ENCODE data around the gene CIITA.
A peak's percentile ranks its signal among the peaks of the same experiment; 100 is the strongest.

Gene CIITA

GRCh38 chr16:10865991-10866966 is 10.7 kb upstream of the CIITA start:
- no peaks in the 10 kb centered on the region for H3K9me3 Mint-ChIP-seq
- no peaks in the 10 kb centered on the region for H3K36me3 Mint-ChIP-seq (ENCODE audit: insufficient read depth)
- H3K4me1 Mint-ChIP-seq (ENCODE audit: low read depth in 2 of 2) = peaks cover 34 to 35% of the 10 kb centered on the region in 2 donors
- no peak overlapping the region for H3K4me3 Mint-ChIP-seq
- no peak overlapping the region for H3K27ac Mint-ChIP-seq
- no peaks in the 10 kb centered on the region for H3K27me3 Mint-ChIP-seq
- ATAC-seq (replicated peaks) = no peak
- no peak for DNase-seq

DNA sequence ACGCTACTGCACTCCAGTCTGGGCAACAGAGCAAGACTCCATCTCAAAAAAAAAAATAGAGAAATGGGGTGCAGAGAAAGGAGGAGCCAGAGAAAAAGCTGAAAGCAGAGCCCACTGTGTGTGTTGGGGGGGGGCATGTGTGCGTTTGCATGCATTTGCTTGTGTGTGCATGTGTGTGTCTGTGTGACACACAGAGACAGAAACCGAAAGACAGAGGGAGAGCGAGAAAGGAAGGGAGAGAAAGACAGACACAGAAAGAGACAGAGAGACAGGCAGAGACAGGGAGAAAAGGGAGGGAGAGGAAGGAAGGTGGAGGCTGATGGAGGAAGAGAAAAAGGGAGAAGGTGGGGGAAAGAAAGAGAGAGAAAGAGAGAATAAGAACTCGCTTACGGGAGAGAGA is 9.8 kb upstream of the CIITA start:
- Mint-ChIP-seq H3K4me3 (no peak overlapping the region), H3K27ac (peak overlapping the region in 1 of 2 donors; percentile 2)
- no peak for ATAC-seq (replicated peaks)

GRCh38 chr16:10868104-10868595 is 8.9 kb upstream of the CIITA start:
- H3K36me3 Mint-ChIP-seq (ENCODE audit: insufficient read depth) = no peaks in the 10 kb centered on the region
- H3K27ac Mint-ChIP-seq = peak overlapping the region in 1 of 2 donors; percentile 79
- no peak for DNase-seq
- H3K27me3 Mint-ChIP-seq = no peaks in the 10 kb centered on the region
- peak overlapping the region; percentile 56 to 73 for H3K4me3 Mint-ChIP-seq
- no peaks in the 10 kb centered on the region for H3K9me3 Mint-ChIP-seq
- no peak for ATAC-seq (replicated peaks)
- H3K4me1 Mint-ChIP-seq (ENCODE audit: low read depth in 2 of 2) = peaks cover 42 to 50% of the 10 kb centered on the region in 2 donors

More for the DNA sequence above, 9.8 kb upstream of the CIITA start:
- DNase-seq = no peak
- Mint-ChIP-seq H3K4me1 (ENCODE audit: low read depth in 2 of 2) (peaks cover 42 to 44% of the 10 kb centered on the region in 2 donors), H3K27me3 (no peaks in the 10 kb centered on the region), H3K36me3 (ENCODE audit: insufficient read depth) (no peaks in the 10 kb centered on the region), H3K9me3 (no peaks in the 10 kb centered on the region)

DNA sequence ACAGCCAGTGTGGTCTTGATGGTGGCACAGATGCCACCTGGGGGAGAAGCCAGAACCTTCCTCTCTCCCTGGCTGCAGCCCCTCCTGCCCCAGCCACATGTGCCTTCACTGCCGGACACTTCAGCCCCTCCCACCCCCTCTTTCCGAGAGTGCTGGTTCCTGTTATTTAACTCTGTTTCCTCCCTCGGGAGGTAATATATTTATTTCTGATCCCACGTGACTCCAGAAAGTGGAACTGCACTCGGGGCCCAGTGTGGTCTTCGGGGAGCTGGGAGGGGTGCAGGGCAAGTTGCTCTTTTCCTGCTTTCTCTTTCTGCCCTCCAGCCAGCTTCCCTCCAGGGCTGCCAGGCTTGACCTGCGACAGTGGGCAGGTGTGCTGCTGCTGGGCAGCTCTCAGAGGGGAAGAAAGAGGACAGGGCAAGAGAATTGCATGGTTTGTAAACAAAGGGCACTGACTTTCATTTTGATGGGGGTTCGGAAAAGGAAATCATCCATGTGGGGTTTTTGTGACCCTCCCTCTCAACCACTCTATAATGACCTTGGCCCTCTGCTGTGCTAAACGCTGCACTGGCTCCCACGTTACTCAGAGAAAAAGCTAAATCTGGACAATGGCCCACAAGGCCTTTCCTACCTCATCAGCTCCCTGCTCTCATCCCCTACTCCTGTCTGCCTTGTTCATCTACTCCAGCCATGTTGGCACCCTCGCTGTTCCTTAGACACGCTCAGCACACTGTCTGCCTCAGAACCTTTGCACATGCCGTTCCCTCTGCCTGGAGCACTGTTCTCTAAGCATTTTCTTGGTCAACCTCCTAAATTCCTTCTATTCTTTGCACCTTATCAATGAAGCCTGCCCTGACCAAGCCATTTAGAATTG is 8.2 kb upstream of the CIITA start:
- H3K27ac Mint-ChIP-seq = peak overlapping the region; percentile 62 to 79
- DNase-seq (no peak), ATAC-seq (replicated peaks) (peak; percentile 16)
- H3K36me3 Mint-ChIP-seq (ENCODE audit: insufficient read depth) = no peaks in the 10 kb centered on the region
- peaks cover 42 to 50% of the 10 kb centered on the region in 2 donors for H3K4me1 Mint-ChIP-seq (ENCODE audit: low read depth in 2 of 2)
- peak overlapping the region; percentile 56 to 73 for H3K4me3 Mint-ChIP-seq
- no peaks in the 10 kb centered on the region for H3K9me3 Mint-ChIP-seq
- H3K27me3 Mint-ChIP-seq = no peaks in the 10 kb centered on the region

- Mint-ChIP-seq H3K27me3 (no peaks in the 10 kb centered on the region), H3K36me3 (ENCODE audit: insufficient read depth) (no peaks in the 10 kb centered on the region), H3K4me3 (peak overlapping the region; percentile 47 to 55), H3K27ac (peak overlapping the region; percentile 79 to 92), H3K9me3 (no peaks in the 10 kb centered on the region), H3K4me1 (ENCODE audit: low read depth in 2 of 2) (peaks cover 45 to 55% of the 10 kb centered on the region in 2 donors)
- DNase-seq = no peak
- peak; percentile 18 for ATAC-seq (replicated peaks)
Measured at GRCh38 chr16:10870137-10870776, 6.7 kb upstream of the CIITA start.

DNA sequence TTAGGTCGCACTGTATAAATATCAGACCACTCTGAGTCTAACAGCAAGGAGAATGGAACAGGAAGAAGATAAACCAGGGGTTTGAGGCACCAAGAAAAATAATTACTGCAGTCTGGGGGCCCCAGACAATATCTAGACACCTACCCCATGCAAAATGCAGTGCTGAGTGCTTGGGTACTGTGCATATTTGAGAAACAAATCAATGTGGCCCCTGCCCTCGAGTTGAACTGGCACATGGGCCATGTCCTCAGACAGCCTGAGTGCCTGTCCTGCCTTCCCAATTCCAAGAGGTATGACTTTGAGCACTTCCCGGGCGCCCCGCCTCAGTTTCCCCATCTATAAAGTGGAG is 6.2 kb upstream of the CIITA start:
- Mint-ChIP-seq H3K27me3 (no peaks in the 10 kb centered on the region), H3K4me1 (ENCODE audit: low read depth in 2 of 2) (peaks cover 45 to 60% of the 10 kb centered on the region in 2 donors)

DNA sequence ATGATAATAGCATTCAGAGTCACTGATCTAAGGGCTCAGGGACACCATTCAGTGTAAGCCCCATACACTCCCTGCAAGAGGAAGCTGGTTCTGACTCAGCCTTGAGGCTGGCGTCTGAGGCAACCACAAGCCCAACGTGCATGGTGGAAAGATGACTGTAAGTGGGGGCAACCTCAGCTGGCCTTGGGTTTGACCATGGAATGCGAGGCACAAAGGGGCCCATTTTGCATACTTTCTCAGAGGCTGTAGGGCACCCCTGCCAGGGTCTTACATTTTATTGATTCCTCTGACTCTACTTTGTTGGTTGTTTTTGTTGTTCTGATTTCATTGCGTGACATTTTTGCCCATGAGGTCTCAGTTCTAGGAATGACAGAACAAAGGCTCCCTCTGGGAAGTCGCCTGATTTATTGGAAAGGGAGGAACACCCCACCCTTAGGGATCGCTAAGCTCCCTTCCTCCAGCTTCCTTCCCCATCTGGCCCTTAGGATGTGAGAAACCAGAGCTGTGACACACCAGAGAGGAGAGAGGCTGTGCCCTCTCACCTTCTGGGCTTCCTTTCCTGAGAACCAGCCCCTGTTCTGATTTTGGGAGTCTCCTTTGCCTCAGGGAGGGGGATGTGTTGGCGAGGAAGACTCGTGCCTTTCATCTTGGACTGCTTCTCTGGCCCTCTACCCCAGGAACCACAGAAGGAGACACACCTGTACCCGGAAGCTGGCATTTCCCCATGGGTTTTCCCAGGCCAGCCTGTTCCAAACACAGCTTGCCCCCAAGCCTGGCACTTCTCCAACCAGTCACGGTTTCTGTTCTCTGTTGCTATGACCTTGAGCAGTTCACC is 5.6 kb upstream of the CIITA start:
- peak overlapping the region; percentile 79 to 92 for H3K27ac Mint-ChIP-seq
- DNase-seq (peak; percentile 30 to 33 (median 31)), ATAC-seq (replicated peaks) (peak; percentile 93)
- peak overlapping the region; percentile 47 to 55 for H3K4me3 Mint-ChIP-seq
- no peaks in the 10 kb centered on the region for H3K9me3 Mint-ChIP-seq
- peaks cover 49 to 65% of the 10 kb centered on the region in 2 donors for H3K4me1 Mint-ChIP-seq (ENCODE audit: low read depth in 2 of 2)
- H3K36me3 Mint-ChIP-seq (ENCODE audit: insufficient read depth) = no peaks in the 10 kb centered on the region
- no peaks in the 10 kb centered on the region for H3K27me3 Mint-ChIP-seq

More for the DNA sequence above, 6.2 kb upstream of the CIITA start:
- ATAC-seq (replicated peaks) = peak; percentile 16
- peak overlapping the region; percentile 47 to 55 for H3K4me3 Mint-ChIP-seq
- H3K27ac Mint-ChIP-seq = peak overlapping the region; percentile 79 to 92
- no peaks in the 10 kb centered on the region for H3K36me3 Mint-ChIP-seq (ENCODE audit: insufficient read depth)
- H3K9me3 Mint-ChIP-seq = no peaks in the 10 kb centered on the region
- DNase-seq = no peak

DNA sequence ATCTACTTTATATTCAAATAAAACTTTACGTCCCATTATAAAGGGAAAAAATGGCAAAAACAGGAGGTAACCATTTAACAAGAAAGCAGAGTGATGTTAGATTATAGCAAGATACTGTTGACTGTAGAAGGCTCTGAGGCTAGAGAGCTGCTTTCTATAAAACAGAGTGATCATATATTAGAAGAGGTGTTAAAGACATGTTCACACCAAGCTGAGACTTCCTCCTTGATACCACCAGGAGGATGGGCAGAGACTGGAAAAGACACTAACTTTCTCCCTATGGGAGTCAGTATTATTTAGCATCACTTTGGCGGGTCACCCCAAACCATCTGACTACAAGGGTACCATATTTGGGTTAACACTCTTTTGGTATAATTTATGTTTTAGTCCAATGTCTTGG is 687 bp upstream of the CIITA start:
- Mint-ChIP-seq H3K4me1 (ENCODE audit: low read depth in 2 of 2) (peaks cover 61 to 68% of the 10 kb centered on the region in 2 donors), H3K9me3 (no peaks in the 10 kb centered on the region), H3K36me3 (ENCODE audit: insufficient read depth) (peaks cover 4% of the 10 kb centered on the region), H3K27ac (peak overlapping the region; percentile 88 to 93), H3K27me3 (no peaks in the 10 kb centered on the region), H3K4me3 (peak overlapping the region; percentile 97 to 99)
- ATAC-seq (replicated peaks) = peak; percentile 40
- DNase-seq = no peak

GRCh38 chr16:10877472-10877946 is 507 bp downstream of the CIITA start:
- peak overlapping the region; percentile 97 to 99 for H3K4me3 Mint-ChIP-seq
- no peaks in the 10 kb centered on the region for H3K9me3 Mint-ChIP-seq
- no peaks in the 10 kb centered on the region for H3K27me3 Mint-ChIP-seq
- peak overlapping the region; percentile 88 to 93 for H3K27ac Mint-ChIP-seq
- ATAC-seq (replicated peaks) (no peak), DNase-seq (no peak)
- peaks cover 58 to 65% of the 10 kb centered on the region in 2 donors for H3K4me1 Mint-ChIP-seq (ENCODE audit: low read depth in 2 of 2)
- peaks cover 6% of the 10 kb centered on the region for H3K36me3 Mint-ChIP-seq (ENCODE audit: insufficient read depth)

DNA sequence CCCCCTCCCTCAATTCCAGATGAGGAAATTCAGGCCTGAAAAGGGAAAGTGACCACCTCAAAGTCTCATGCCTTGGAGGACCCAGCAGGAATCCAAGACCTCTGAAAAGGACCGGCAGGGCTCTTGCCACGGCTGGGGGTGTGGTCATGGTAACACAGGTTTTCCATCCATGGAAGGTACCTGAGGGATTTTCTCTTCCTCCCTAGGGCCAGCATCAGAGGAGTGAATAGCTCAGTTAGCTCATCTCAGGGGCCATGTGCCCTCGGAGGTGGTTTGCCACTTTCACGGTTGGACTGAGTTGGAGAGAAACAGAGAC is 1.3 kb downstream of the CIITA start:
- Mint-ChIP-seq H3K36me3 (ENCODE audit: insufficient read depth) (peaks cover 6% of the 10 kb centered on the region), H3K9me3 (no peaks in the 10 kb centered on the region), H3K27me3 (no peaks in the 10 kb centered on the region), H3K4me3 (peak overlapping the region; percentile 97 to 99), H3K27ac (peak overlapping the region; percentile 88 to 93), H3K4me1 (ENCODE audit: low read depth in 2 of 2) (peaks cover 58 to 63% of the 10 kb centered on the region in 2 donors)
- ATAC-seq (replicated peaks) (no peak), DNase-seq (no peak)

- Mint-ChIP-seq H3K4me1 (ENCODE audit: low read depth in 2 of 2) (peaks cover 58 to 63% of the 10 kb centered on the region in 2 donors), H3K27me3 (no peaks in the 10 kb centered on the region), H3K36me3 (ENCODE audit: insufficient read depth) (peaks cover 6% of the 10 kb centered on the region), H3K9me3 (no peaks in the 10 kb centered on the region), H3K4me3 (peak overlapping the region; percentile 97 to 99), H3K27ac (peak overlapping the region; percentile 88 to 93)
- DNase-seq (peak in 1 of 3 experiments; percentile 10), ATAC-seq (replicated peaks) (no peak)
Measured at GRCh38 chr16:10878644-10879501, 1.9 kb downstream of the CIITA start.
